ENCODE data around the gene G3BP2. TPM values are rescaled to one million over a fixed set of nuclear protein-coding genes. Genes with fewer than 3 reads are reported as not detected.

Gene G3BP2
- total and polyA plus RNA-seq, 2 of the 13 experiments (the other 11 are each of a cell fraction or from before 2014, with no cell fraction given), result 51.7 to 179 TPM

GRCh38 chr4:75598390-75598789, 74.8 kb downstream of the G3BP2 start (continued):
- TF ChIP-seq ZNF597 (CRISPR knock-in tag; IDR thresholded peaks at IDR 0.05), result no peak
- TF ChIP-seq BORCS8-MEF2B (CRISPR knock-in tag; IDR thresholded peaks at IDR 0.05), result no peak
- no peak for TF ChIP-seq ZNF691 (CRISPR knock-in tag; IDR thresholded peaks at IDR 0.05; ENCODE audit: borderline replicate concordance, low read depth)

- Histone ChIP-seq H3K4me2 (ENCODE audit: low read depth, low read length) (no peak overlapping the region), H3K9me3 (ENCODE audit: low read length) (no peaks in the 10 kb centered on the region), H3K79me2 (ENCODE audit: insufficient read depth, low read length) (no peaks in the 10 kb centered on the region), H3K36me3 (replicated peaks in 1 of 2; ENCODE audit: control insufficient read depth in 1 of 2, insufficient read depth in 2 of 2, low read length in 2 of 2) (no peaks in the 10 kb centered on the region), H2AFZ (ENCODE audit: low read length) (no peak overlapping the region), H3K27ac (ENCODE audit: extremely low read length, insufficient read depth, low read length) (no peak overlapping the region), H3K4me3 (replicated peaks in 1 of 3; ENCODE audit: insufficient read depth in 1 of 3, low read depth in 2 of 3, low read length in 3 of 3) (no peak overlapping the region), H3K4me1 (ENCODE audit: insufficient read depth, low read length) (no peaks in the 10 kb centered on the region), H3K27me3 (ENCODE audit: control insufficient read depth in 1 of 2, insufficient read depth in 2 of 2, low read length in 2 of 2) (no peaks in the 10 kb centered on the region), H4K20me1 (ENCODE audit: insufficient read depth, low read length) (no peaks in the 10 kb centered on the region), H3K9ac (ENCODE audit: insufficient read depth, low read depth, low read length) (no peak overlapping the region)
- TF ChIP-seq SKIL (CRISPR knock-in tag; IDR thresholded peaks at IDR 0.05; ENCODE audit: borderline replicate concordance), result no peak
- ChIA-PET CTCF (ENCODE audit: low intra/inter-chr PET ratio, low total read pairs) (no interaction called here), POLR2A (no interaction called here)
- in situ Hi-C loops (cut with HindIII; ENCODE audit: extremely low pct_ligation_motif_present, low pct_unique_long_range_greater_than_20kb) (no loop called here), intact Hi-C loops (cut with micrococcal nuclease; ENCODE audit: unreplicated experiment) (no loop called here)
- DNase-seq (ENCODE audit: low spot score) (no peak), FAIRE-seq (no peak), ATAC-seq (no peak)
- 1% methylated on average over 3 of the region's 3 CpGs for WGBS (ENCODE audit: low lambda C conversion rate)
- BruUV-seq (replicated peaks), result no TSS peak
Observed at GRCh38 chr4:75596061-75596460, 77.2 kb downstream of the G3BP2 start.

Measured in HepG2 (cell line).